CD4-positive, alpha-beta T cell (primary cell): Measurements from ENCODE around the gene LAMA2. TPM values are rescaled to one million over a fixed set of nuclear protein-coding genes. Genes with fewer than 3 reads are reported as not detected.

Source experiments
- ATAC-seq: fragments of 200-7000 bp; cut with Tn5 transposase; one replicate; pipeline ENCODE4 v1.10.0; 2022; ENCODE audit warnings: mild to moderate bottlenecking; ENCODE audit not compliant: poor library complexity
- CTCF ChIA-PET: fragments of 350-600 bp; sonication (Branson Sonifier 250); formaldehyde crosslinking; loops from one replicate; lab custom pipeline; 2021; ENCODE audit warnings: antibody characterized with exemption, inconsistent platforms; lab: Charles Lee
- POLR2A ChIA-PET: fragments of 350-600 bp; sonication (Branson Sonifier 250); formaldehyde crosslinking; loops from one replicate; lab custom pipeline; 2021; ENCODE audit warnings: antibody characterized with exemption, inconsistent platforms; lab: Charles Lee
- DNase-seq, 14 experiments: peaks; one replicate each; pipeline ENCODE4 v3.0.0-alpha.2; 2013 to 2020; ENCODE audit warnings: mixed read lengths in 2 of 14
- H3K27ac ChIP-seq, 2 donors: one replicate each; pipeline versions ENCODE4 v1.5.1 to v1.7.0; 2013; ENCODE audit warnings: low read length in 2 of 2, low read depth in 1 of 2, mild to moderate bottlenecking in 1 of 2
- H3K27me3 ChIP-seq, 2 experiments: 1 replicate in 1 of 2; 2 replicates in 1 of 2; pipeline versions ENCODE4 v1.6.1 to v1.7.0; 2013; ENCODE audit warnings: low read length in 2 of 2, control low read depth in 1 of 2, mild to moderate bottlenecking in 1 of 2, moderate library complexity in 1 of 2; ENCODE audit not compliant: insufficient read depth in 2 of 2, control insufficient read depth in 1 of 2
- H3K36me3 ChIP-seq: one replicate; pipeline ENCODE4 v1.6.1; 2013; ENCODE audit warnings: low read length, control low read depth; ENCODE audit not compliant: insufficient read depth
- H3K4me1 ChIP-seq: one replicate; pipeline ENCODE4 v1.6.1; 2013; ENCODE audit warnings: low read length, control low read depth; ENCODE audit not compliant: insufficient read depth
- H3K4me3 ChIP-seq: one replicate; pipeline ENCODE4 v1.5.1; 2013; ENCODE audit warnings: mild to moderate bottlenecking, low read length, moderate library complexity
- H3K9me3 ChIP-seq, 2 experiments: 1 replicate in 1 of 2; 2 replicates in 1 of 2; pipeline versions ENCODE4 v1.6.1 to v1.7.0; 2013; ENCODE audit warnings: low read length in 2 of 2, mild to moderate bottlenecking in 2 of 2, control low read depth in 1 of 2, moderate library complexity in 1 of 2; ENCODE audit not compliant: control insufficient read depth in 1 of 2, insufficient read depth in 1 of 2
- H3K27ac Mint-ChIP-seq: one replicate; pipeline ENCODE4 v1.8.0; 2020; ENCODE audit warnings: mixed read lengths
- H3K27me3 Mint-ChIP-seq: one replicate; pipeline ENCODE4 v1.8.0; 2021; ENCODE audit warnings: mixed read lengths
- H3K36me3 Mint-ChIP-seq: one replicate; pipeline ENCODE4 v1.8.0; 2021; ENCODE audit warnings: low read depth, mixed read lengths
- H3K4me1 Mint-ChIP-seq: one replicate; pipeline ENCODE4 v1.8.0; 2021; ENCODE audit warnings: low read depth, mixed read lengths
- H3K4me3 Mint-ChIP-seq: one replicate; pipeline ENCODE4 v1.8.0; 2020; ENCODE audit warnings: mild to moderate bottlenecking, mixed read lengths
- H3K9me3 Mint-ChIP-seq: one replicate; pipeline ENCODE4 v1.8.0; 2020; ENCODE audit warnings: mixed read lengths
- CTCF ChIP-seq: fragments of 200-600 bp; IDR thresholded peaks from one replicate; pipeline ENCODE4 v1.8.0; 2022; ENCODE audit warnings: antibody characterized with exemption, mild to moderate bottlenecking
- intact Hi-C, 2 experiments: fragments of 100-400 bp; cut with DNase I in 1 of 2; cut with micrococcal nuclease in 1 of 2; formaldehyde crosslinking; loops; one replicate each; pipeline versions ENCODE4 v1.15.1 to v1.9.0; 2023 to 2025; cut with DNase I, micrococcal nuclease
- total RNA-seq, 174 experiments: library from RNA in 2 of 174; stranded (reverse) in 2 of 174; gene quantifications; one replicate each; pipeline ENCODE4 v1.2.3 and lab custom pipeline; 2021 to 2026

LAMA2 gene
- total RNA-seq, 2 experiments from 2014 or later = 0.05 to 0.06 TPM

- no peaks in the 10 kb centered on the region for H3K9me3 Mint-ChIP-seq
- ChIA-PET CTCF (no interaction called here), POLR2A (no interaction called here)
- Histone ChIP-seq H3K36me3 (no peaks in the 10 kb centered on the region), H3K4me1 (no peaks in the 10 kb centered on the region), H3K9me3 (no peaks in the 10 kb centered on the region), H3K27me3 (no peaks in the 10 kb centered on the region), H3K4me3 (no peak overlapping the region), H3K27ac (no peak overlapping the region)
- H3K4me1 Mint-ChIP-seq = no peaks in the 10 kb centered on the region
- peaks cover under 1% of the 10 kb centered on the region for H3K27me3 Mint-ChIP-seq
- no peak for TF ChIP-seq CTCF
- no peaks in the 10 kb centered on the region for H3K36me3 Mint-ChIP-seq
- no peak for ATAC-seq
- DNase-seq = no peak
- H3K27ac Mint-ChIP-seq = no peak overlapping the region
- no peak overlapping the region for H3K4me3 Mint-ChIP-seq
- intact Hi-C loops = no loop called here
Observed at GRCh38 chr6:129033180-129033579, 150.2 kb downstream of the LAMA2 start.

- ATAC-seq (no peak), DNase-seq (no peak)
- Histone ChIP-seq H3K27me3 (no peaks in the 10 kb centered on the region), H3K9me3 (no peaks in the 10 kb centered on the region), H3K4me1 (no peaks in the 10 kb centered on the region), H3K27ac (no peak overlapping the region), H3K36me3 (no peaks in the 10 kb centered on the region), H3K4me3 (no peak overlapping the region)
- CTCF ChIA-PET = no interaction called here
- peaks cover 4% of the 10 kb centered on the region for H3K27me3 Mint-ChIP-seq
- no peaks in the 10 kb centered on the region for H3K4me1 Mint-ChIP-seq
- H3K9me3 Mint-ChIP-seq = no peaks in the 10 kb centered on the region
- POLR2A ChIA-PET = no interaction called here
- no peaks in the 10 kb centered on the region for H3K36me3 Mint-ChIP-seq
- no peak overlapping the region for H3K4me3 Mint-ChIP-seq
- H3K27ac Mint-ChIP-seq = no peak overlapping the region
- no peak for TF ChIP-seq CTCF
- intact Hi-C loops = no loop called here
Observed at GRCh38 chr6:129033581-129033980, 150.6 kb downstream of the LAMA2 start.

DNA sequence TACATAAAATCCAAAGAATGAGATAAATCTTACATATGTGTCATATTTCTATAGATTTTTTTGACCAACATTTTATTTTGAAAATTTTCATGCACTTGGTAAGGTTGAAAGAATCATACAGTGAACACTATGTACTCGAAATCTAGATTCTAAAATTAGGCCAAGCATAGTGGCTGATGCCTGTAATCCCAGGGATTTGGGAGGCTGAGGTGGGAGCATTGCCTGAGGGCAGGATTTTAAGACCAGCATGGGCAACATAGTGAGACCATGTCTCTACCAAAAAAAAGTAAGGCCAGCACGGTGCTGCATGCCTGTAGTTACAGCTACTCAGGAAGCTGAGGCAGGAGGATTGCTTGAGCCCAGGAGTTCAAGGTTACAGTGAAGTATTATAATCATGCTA, 158.6 kb downstream of the LAMA2 start:
- ATAC-seq (no peak), DNase-seq (no peak)
- Mint-ChIP-seq H3K9me3 (no peaks in the 10 kb centered on the region), H3K27me3 (peaks cover 5% of the 10 kb centered on the region), H3K4me1 (no peaks in the 10 kb centered on the region), H3K27ac (no peak overlapping the region), H3K36me3 (no peaks in the 10 kb centered on the region), H3K4me3 (no peak overlapping the region)
- intact Hi-C loops = no loop called here
- Histone ChIP-seq H3K27me3 (no peaks in the 10 kb centered on the region), H3K36me3 (no peaks in the 10 kb centered on the region), H3K4me3 (no peak overlapping the region), H3K4me1 (no peaks in the 10 kb centered on the region), H3K9me3 (no peaks in the 10 kb centered on the region), H3K27ac (no peak overlapping the region)
- ChIA-PET POLR2A (no interaction called here), CTCF (no interaction called here)
- no peak for TF ChIP-seq CTCF
